ENCODE measurements around the gene COL24A1.
A peak's percentile ranks its signal among the peaks of the same experiment; 100 is the strongest.
"Not testable (repeated sequence)": the region's sequence is repeated elsewhere in the genome, so short reads cannot be mapped to it uniquely, and the experiment has no call there.

Gene COL24A1

DNA sequence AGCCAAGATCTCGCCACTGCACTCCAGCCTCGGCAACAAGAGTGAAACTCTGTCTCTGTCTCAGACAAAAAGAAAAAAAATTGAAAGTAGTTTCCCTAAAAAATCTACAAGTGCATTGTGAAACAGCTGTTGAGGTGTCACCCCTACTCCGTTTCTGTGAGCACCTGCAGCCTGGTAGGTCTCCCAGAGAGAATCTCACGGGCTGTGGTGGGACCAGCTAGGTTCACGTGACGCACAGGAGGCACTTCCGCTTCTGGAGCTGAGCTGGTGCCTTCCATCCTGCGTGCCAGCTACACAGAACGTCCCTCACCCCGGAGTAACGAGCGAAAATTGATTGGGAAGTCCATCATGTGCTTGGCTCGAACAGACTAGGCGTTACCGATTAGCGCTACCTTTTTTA lies 66.8 kb downstream of the COL24A1 start:
- in situ Hi-C loops (cut with HindIII; ENCODE audit: low sequenced_read_pairs): no loop called here
- no peak overlapping the region for H3K4me3 ChIP-seq (ENCODE audit: low read depth, low read length)
- TF ChIP-seq CTCF (IDR thresholded peaks at IDR 0.05; ENCODE audit: low read depth, low read length): no peak
- no peak for DNase-seq (ENCODE audit: low read depth, low spot score)

DNA sequence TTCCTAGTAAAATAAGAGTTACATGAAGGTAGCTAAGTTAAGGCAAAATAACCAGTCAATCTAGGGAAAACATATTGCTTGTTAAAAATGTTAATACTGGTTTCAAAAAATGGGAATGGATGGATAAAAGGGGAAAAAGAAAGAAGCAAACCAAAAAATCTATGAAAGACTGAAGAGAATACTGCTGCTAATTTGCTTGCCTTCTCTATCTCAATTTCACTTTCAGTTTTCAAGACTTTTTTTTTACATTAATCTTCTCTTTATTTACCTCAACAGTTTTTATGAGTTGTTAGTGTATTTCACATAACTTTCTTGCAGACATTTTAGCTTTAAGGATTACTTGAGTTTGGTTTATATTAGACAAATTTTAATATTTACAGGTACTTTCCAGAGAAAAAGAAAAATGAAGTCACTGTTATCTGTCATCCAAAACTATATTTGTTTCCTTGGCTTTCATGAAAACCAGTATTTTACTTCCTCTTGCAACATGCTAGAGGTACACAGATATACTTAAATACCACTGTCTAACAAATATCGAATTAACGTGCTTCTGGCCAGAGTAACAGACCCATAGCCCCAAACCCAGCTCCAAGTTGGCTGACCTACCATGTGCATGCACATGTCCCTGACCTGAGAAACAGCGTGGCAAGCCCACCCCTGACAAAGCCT lies 70.7 kb downstream of the COL24A1 start:
- TF ChIP-seq CTCF (IDR thresholded peaks at IDR 0.05; ENCODE audit: low read depth, low read length): no peak
- in situ Hi-C loops (cut with HindIII; ENCODE audit: low sequenced_read_pairs): no loop called here
- no peak for DNase-seq (ENCODE audit: low read depth, low spot score)
- H3K4me3 ChIP-seq (ENCODE audit: low read depth, low read length): no peak overlapping the region

DNA sequence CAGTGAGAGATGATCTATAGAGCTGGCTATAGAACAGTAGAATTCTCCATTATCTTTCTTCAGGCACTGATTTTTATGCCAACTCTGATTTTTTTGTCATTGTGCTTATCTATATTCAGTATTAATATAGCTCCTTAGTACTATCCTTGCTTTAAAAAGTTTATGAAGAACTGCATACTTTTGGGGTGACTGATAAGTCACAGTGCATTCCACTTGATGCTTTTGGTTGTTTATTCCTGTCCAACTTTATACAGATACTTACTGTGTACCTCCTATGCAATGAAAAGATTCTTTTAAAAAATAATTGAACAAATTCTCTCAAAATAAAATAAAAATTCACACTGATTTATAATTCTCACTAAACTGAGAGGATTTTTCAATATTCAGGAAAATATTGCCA lies 71.6 kb downstream of the COL24A1 start:
- in situ Hi-C loops (cut with HindIII; ENCODE audit: low sequenced_read_pairs): no loop called here
- TF ChIP-seq CTCF (IDR thresholded peaks at IDR 0.05; ENCODE audit: low read depth, low read length): no peak
- no peak overlapping the region for H3K4me3 ChIP-seq (ENCODE audit: low read depth, low read length)
- DNase-seq (ENCODE audit: low read depth, low spot score): no peak

- no peak overlapping the region for H3K4me3 ChIP-seq (ENCODE audit: low read depth, low read length)
- in situ Hi-C loops (cut with HindIII; ENCODE audit: low sequenced_read_pairs): no loop called here
- TF ChIP-seq CTCF (IDR thresholded peaks at IDR 0.05; ENCODE audit: low read depth, low read length): peak; percentile 38
- no peak for DNase-seq (ENCODE audit: low read depth, low spot score)
Observed at GRCh38 chr1:86082183-86082582, 74.4 kb downstream of the COL24A1 start.

- DNase-seq (ENCODE audit: low read depth, low spot score); H3K4me3 ChIP-seq (ENCODE audit: low read depth, low read length); in situ Hi-C loops (cut with HindIII; ENCODE audit: low sequenced_read_pairs): not testable (repeated sequence)
Observed at GRCh38 chr1:86072474-86072873, 84.1 kb downstream of the COL24A1 start.

DNA sequence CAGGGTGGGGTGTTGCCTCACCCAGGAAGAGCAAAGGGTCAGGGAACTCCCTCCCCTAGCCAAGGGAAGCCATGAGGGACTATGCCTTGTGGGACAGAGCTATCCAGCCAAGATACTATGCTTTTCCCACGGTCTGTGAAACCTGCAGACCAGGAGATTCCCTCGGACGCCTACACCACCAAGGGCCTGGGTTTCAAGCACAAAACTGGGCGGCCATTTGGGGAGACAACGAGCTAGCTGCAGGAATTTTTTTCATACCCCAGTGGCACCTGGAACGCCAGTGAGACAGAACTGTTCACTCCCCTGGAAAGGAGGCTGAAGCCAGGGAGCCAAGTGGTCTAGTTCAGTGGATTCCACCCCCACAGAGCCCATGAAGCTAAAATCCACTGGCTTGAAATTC lies 84.7 kb downstream of the COL24A1 start:
- in situ Hi-C loops (cut with HindIII; ENCODE audit: low sequenced_read_pairs); H3K4me3 ChIP-seq (ENCODE audit: low read depth, low read length); DNase-seq (ENCODE audit: low read depth, low spot score): not testable (repeated sequence)

GRCh38 chr1:86069757-86070145 lies 86.8 kb downstream of the COL24A1 start:
- in situ Hi-C loops (cut with HindIII; ENCODE audit: low sequenced_read_pairs): no loop called here
- DNase-seq (ENCODE audit: low read depth, low spot score): peak; percentile 16
- no peak overlapping the region for H3K4me3 ChIP-seq (ENCODE audit: low read depth, low read length)

More at GRCh38 chr1:86069757-86070145, 86.8 kb downstream of the COL24A1 start:
- no peak for TF ChIP-seq CTCF (IDR thresholded peaks at IDR 0.05; ENCODE audit: low read depth, low read length)

All from astrocyte of the spinal cord (primary cell).